H1 (cell line): ENCODE data around the gene MBTPS1. TPM values are rescaled to one million over a fixed set of nuclear protein-coding genes. Genes with fewer than 3 reads are reported as not detected.

Experiments used
- CTCF ChIA-PET: fragments of 300-600 bp; sonication (Branson Sonifier 250); formaldehyde crosslinking; loops from one replicate; lab custom pipeline; 2021; ENCODE audit not compliant: partially characterized antibody; lab: Charles Lee
- POLR2A ChIA-PET: fragments of 300-600 bp; sonication (Branson Sonifier 250); formaldehyde crosslinking; loops from one replicate; lab custom pipeline; 2021; ENCODE audit warnings: inconsistent platforms; ENCODE audit not compliant: partially characterized antibody; lab: Charles Lee
- DNase-seq, 2 experiments: peaks; one replicate each; pipeline versions ENCODE4 v3.0.0 to v3.0.0-alpha.2; 2010 to 2022; ENCODE audit warnings: low spot score in 2 of 2, low read depth in 1 of 2, mixed read lengths in 1 of 2
- FAIRE-seq: peaks from 2 replicates; lab custom pipeline; 2011; peaks lifted over from hg19 to GRCh38; lab: Jason Lieb, UNC
- H2AFZ ChIP-seq: 2 replicates; pipeline ENCODE4 v1.8.1; 2012; ENCODE audit warnings: low read length, inconsistent platforms
- H2AK5ac ChIP-seq: 2 replicates; pipeline ENCODE4 v1.6.1; 2013; ENCODE audit warnings: low read depth, low read length
- H2BK120ac ChIP-seq: replicated peaks from 2 replicates; pipeline ENCODE3; 2013; ENCODE audit warnings: low read depth, low read length, inconsistent platforms
- H2BK12ac ChIP-seq: 2 replicates; pipeline ENCODE4 v1.6.1; 2013; ENCODE audit warnings: low read depth, low read length
- H2BK15ac ChIP-seq: 2 replicates; pipeline ENCODE4 v1.6.1; 2013; ENCODE audit warnings: low read length
- H2BK20ac ChIP-seq: 2 replicates; pipeline ENCODE4 v1.6.1; 2013; ENCODE audit warnings: low read length
- H2BK5ac ChIP-seq: 2 replicates; pipeline ENCODE4 v1.6.1; 2013; ENCODE audit warnings: low read depth, low read length
- H3K14ac ChIP-seq: 2 replicates; pipeline ENCODE4 v1.6.1; 2013; ENCODE audit warnings: inconsistent platforms; ENCODE audit not compliant: insufficient read length
- H3K18ac ChIP-seq: 2 replicates; pipeline ENCODE4 v1.6.1; 2013; ENCODE audit warnings: low read length; ENCODE audit errors: extremely low read depth
- H3K23ac ChIP-seq: 2 replicates; pipeline ENCODE4 v1.6.1; 2013; ENCODE audit warnings: inconsistent platforms; ENCODE audit not compliant: insufficient read length
- H3K23me2 ChIP-seq: 2 replicates; pipeline ENCODE4 v1.6.1; 2013; ENCODE audit warnings: low read depth, low read length
- H3K27ac ChIP-seq: 2 replicates; pipeline ENCODE4 v1.6.1; 2011; ENCODE audit warnings: low read depth, low read length, inconsistent platforms
- H3K27me3 ChIP-seq, 4 experiments: replicated peaks in 1 of 4; 1 replicate in 1 of 4; 2 replicates in 3 of 4; pipeline versions ENCODE4 v1.6.1 to v1.8.1; 2011 to 2013; ENCODE audit warnings: low read length in 3 of 4, mild to moderate bottlenecking in 3 of 4, inconsistent platforms in 2 of 4, mixed read lengths in 2 of 4, moderate library complexity in 1 of 4; ENCODE audit not compliant: control insufficient read depth in 3 of 4, insufficient read depth in 3 of 4; ENCODE audit errors: extremely low read depth in 1 of 4
- H3K36me3 ChIP-seq, 4 experiments: 2 replicates each; pipeline versions ENCODE4 v1.6.1 to v1.8.1; 2011 to 2013; ENCODE audit warnings: mild to moderate bottlenecking in 4 of 4, low read length in 3 of 4, moderate library complexity in 2 of 4, control low read depth in 1 of 4, inconsistent platforms in 1 of 4; ENCODE audit not compliant: insufficient read depth in 4 of 4, control insufficient read depth in 2 of 4
- H3K4ac ChIP-seq: replicated peaks from 2 replicates; pipeline ENCODE3; 2013; ENCODE audit warnings: low read length, low read depth, mixed read lengths, inconsistent platforms; ENCODE audit not compliant: insufficient read length
- H3K4me1 ChIP-seq, 4 experiments: replicated peaks in 1 of 4; 1 replicate in 1 of 4; 2 replicates in 3 of 4; pipeline versions ENCODE4 v1.6.1 to v1.8.1; 2011 to 2013; ENCODE audit warnings: low read length in 3 of 4, inconsistent platforms in 2 of 4, mixed read lengths in 1 of 4; ENCODE audit not compliant: insufficient read depth in 4 of 4, control insufficient read depth in 3 of 4
- H3K4me2 ChIP-seq, 2 experiments: 2 replicates each; pipeline versions ENCODE4 v1.6.1 to v1.8.1; 2011 to 2013; ENCODE audit warnings: low read depth in 2 of 2, low read length in 2 of 2, control low read depth in 1 of 2, inconsistent platforms in 1 of 2, mild to moderate bottlenecking in 1 of 2; ENCODE audit not compliant: insufficient read depth in 1 of 2
- H3K4me3 ChIP-seq, 4 experiments: fragments of 200-600, 300-600 bp in 1 of 4; sonication (generic), shearing (Covaris generic), sonication (Bioruptor Twin) in 1 of 4; 2 replicates each; pipeline versions ENCODE4 v1.5.1 to v1.8.1; 2011 to 2016; ENCODE audit warnings: low read length in 4 of 4, low read depth in 3 of 4, control low read depth in 2 of 4, inconsistent platforms in 2 of 4, mild to moderate bottlenecking in 2 of 4, mixed read lengths in 1 of 4, moderate library complexity in 1 of 4; ENCODE audit not compliant: insufficient read depth in 2 of 4; ENCODE audit errors: extremely low read depth in 1 of 4
- H3K56ac ChIP-seq: replicated peaks from 2 replicates; pipeline ENCODE3; 2013; ENCODE audit warnings: low read depth, mild to moderate bottlenecking, mixed read lengths, low read length, inconsistent platforms; ENCODE audit not compliant: insufficient read length
- H3K79me1 ChIP-seq: 2 replicates; pipeline ENCODE4 v1.6.1; 2013; ENCODE audit warnings: low read depth, low read length, control low read depth
- H3K79me2 ChIP-seq, 2 experiments: 2 replicates each; pipeline versions ENCODE4 v1.6.1 to v1.8.1; 2012 to 2013; ENCODE audit warnings: low read length in 2 of 2, mild to moderate bottlenecking in 2 of 2, inconsistent platforms in 1 of 2; ENCODE audit not compliant: insufficient read depth in 2 of 2, control insufficient read depth in 1 of 2
- H3K9ac ChIP-seq, 4 experiments: replicated peaks in 1 of 4; 1 replicate in 1 of 4; 2 replicates in 3 of 4; pipeline versions ENCODE4 v1.6.1 to v1.8.1; 2011 to 2013; ENCODE audit warnings: low read depth in 3 of 4, low read length in 3 of 4, control low read depth in 2 of 4, mild to moderate bottlenecking in 2 of 4, moderate library complexity in 2 of 4, inconsistent platforms in 1 of 4; ENCODE audit errors: extremely low read depth in 1 of 4
- H3K9me3 ChIP-seq, 2 experiments: 2 replicates each; pipeline versions ENCODE4 v1.6.1 to v1.8.1; 2012 to 2013; ENCODE audit warnings: mild to moderate bottlenecking in 2 of 2, moderate library complexity in 2 of 2, control low read depth in 1 of 2, inconsistent platforms in 1 of 2, low read depth in 1 of 2, low read length in 1 of 2, mixed read lengths in 1 of 2; ENCODE audit not compliant: insufficient read depth in 2 of 2
- H4K20me1 ChIP-seq, 2 experiments: replicated peaks in 1 of 2; 2 replicates each; pipeline versions ENCODE3 to v1.8.1; 2011 to 2013; ENCODE audit warnings: inconsistent platforms in 2 of 2, low read length in 2 of 2, mild to moderate bottlenecking in 1 of 2; ENCODE audit not compliant: insufficient read depth in 2 of 2, control insufficient read depth in 1 of 2
- H4K5ac ChIP-seq: 2 replicates; pipeline ENCODE4 v1.6.1; 2013; ENCODE audit warnings: low read length, low read depth, mixed read lengths, inconsistent platforms; ENCODE audit not compliant: insufficient read length
- H4K8ac ChIP-seq: 2 replicates; pipeline ENCODE4 v1.8.0; 2013; ENCODE audit warnings: mild to moderate bottlenecking, moderate library complexity, low read length, inconsistent platforms; ENCODE audit not compliant: insufficient read depth; ENCODE audit errors: extremely low read depth
- H4K91ac ChIP-seq: replicated peaks from 2 replicates; pipeline ENCODE3; 2013; ENCODE audit warnings: low read length, mixed read lengths, inconsistent platforms; ENCODE audit not compliant: insufficient read length
- ATF2 ChIP-seq: IDR thresholded peaks from 2 replicates; pipeline ENCODE4 v1.6.1; 2012; ENCODE audit warnings: low read length, inconsistent platforms
- CBX5 ChIP-seq: fragments of 300-800, 300-1000 bp; sonication (generic); IDR thresholded peaks from 2 replicates; pipeline ENCODE4 v1.7.1; 2016; ENCODE audit warnings: antibody characterized with exemption, low read length, low read depth
- CEBPB ChIP-seq: IDR thresholded peaks from 2 replicates; pipeline ENCODE4 v1.6.1; 2012; ENCODE audit warnings: low read depth, low read length
- CHD1 ChIP-seq: IDR thresholded peaks from 2 replicates; pipeline ENCODE4 v1.6.1; 2012; ENCODE audit warnings: low read depth, low read length, improper control_type of control experiment
- CHD2 ChIP-seq: IDR thresholded peaks from 2 replicates; pipeline ENCODE4 v1.6.1; 2012; ENCODE audit warnings: low read length, improper control_type of control experiment
- CREB1 ChIP-seq: IDR thresholded peaks from 2 replicates; pipeline ENCODE4 v1.6.1; 2012; ENCODE audit warnings: inconsistent platforms
- EP300 ChIP-seq, 2 experiments: IDR thresholded peaks; 1 replicate in 1 of 2; 2 replicates in 1 of 2; pipeline ENCODE4 v1.6.1; 2011 to 2012; ENCODE audit warnings: low read depth in 2 of 2, low read length in 2 of 2, mild to moderate bottlenecking in 2 of 2, borderline replicate concordance in 1 of 2, inconsistent platforms in 1 of 2, moderate library complexity in 1 of 2
- EZH2 ChIP-seq: fragments of 200-600 bp; sonication (generic); IDR thresholded peaks from 2 replicates; pipeline ENCODE4 v1.7.1; 2012; ENCODE audit warnings: low read depth, mild to moderate bottlenecking, moderate library complexity, low read length, inconsistent platforms; ENCODE audit not compliant: severe bottlenecking
- KDM5A ChIP-seq: fragments of 200-600 bp; IDR thresholded peaks from 2 replicates; pipeline ENCODE4 v1.7.1; 2012; ENCODE audit warnings: mild to moderate bottlenecking, low read length, inconsistent platforms, mixed read lengths
- RXRA ChIP-seq: IDR thresholded peaks from 2 replicates; pipeline ENCODE4 v1.6.1; 2011; ENCODE audit warnings: low read depth, mild to moderate bottlenecking, low read length, moderate library complexity; ENCODE audit not compliant: insufficient read depth
- SAP30 ChIP-seq: fragments of 300-600 bp; sonication (generic); IDR thresholded peaks from 2 replicates; pipeline ENCODE4 v1.7.1; 2012; ENCODE audit warnings: low read length, moderate library complexity, mild to moderate bottlenecking, inconsistent platforms; ENCODE audit not compliant: insufficient read depth, insufficient replicate concordance
- SP2 ChIP-seq: IDR thresholded peaks from 2 replicates; pipeline ENCODE4 v1.6.1; 2012; ENCODE audit warnings: mild to moderate bottlenecking, low read length, inconsistent platforms
- ZNF274 ChIP-seq: IDR thresholded peaks from 2 replicates; pipeline ENCODE4 v1.7.0; 2012; ENCODE audit warnings: low read length, borderline replicate concordance; ENCODE audit errors: extremely low read depth
- WGBS, 2 experiments: shearing (Covaris generic) in 1 of 2; methylation state at CpG; one replicate each; pipeline versions ENCODE4 v1.1.6 to v1.1.7; 2013 to 2015; ENCODE audit warnings: low lambda C conversion rate in 2 of 2, mixed read lengths in 2 of 2, inconsistent platforms in 1 of 2, low coverage in 1 of 2, missing lambda C conversion rate in 1 of 2; ENCODE audit not compliant: insufficient replicate concordance in 2 of 2, insufficient coverage in 1 of 2, insufficient read length in 1 of 2; ENCODE audit errors: extremely low coverage in 1 of 2, missing lambda C conversion rate in 1 of 2; 5-methylcytosine and 5-hydroxymethylcytosine counted together
- polyA plus RNA-seq, 7 experiments: library from polyadenylated mRNA; depleted of rRNA in 3 of 7; stranded (reverse) in 5 of 7; unstranded in 2 of 7; fragments of >200 nt in 5 of 7; fragments of 200-250 nt in 2 of 7; gene quantifications; 1 replicate in 5 of 7; 2 replicates in 1 of 7; 4 replicates in 1 of 7; pipeline versions ENCODE4 v1.2.1 to v1.2.3, GENCODE V29; 2011 to 2013; ENCODE audit warnings: missing spikeins in 2 of 7, mixed read lengths in 2 of 7
- total RNA-seq: library from RNA; stranded (reverse); fragmentation: NEBNext Ultra II Directional; extraction: Animal tissue kit (Norgen Biotek cat#: 25700); gene quantifications from 2 replicates; pipeline ENCODE4 v1.2.1, GENCODE V29; 2021

Gene MBTPS1
- total and polyA plus RNA-seq, 2 of the 8 experiments (the other 6 are each of a cell fraction or from before 2014, with no cell fraction given) = 30.6 to 53.3 TPM

- Histone ChIP-seq H3K79me2 (no peaks in the 10 kb centered on the region), H2AK5ac (no peak overlapping the region), H3K4me3 (no peak overlapping the region), H3K56ac (no peak overlapping the region), H4K20me1 (no peaks in the 10 kb centered on the region), H4K8ac (no peak overlapping the region), H3K27ac (no peak overlapping the region), H3K4me1 (no peaks in the 10 kb centered on the region), H2BK12ac (no peak overlapping the region), H3K18ac (no peak overlapping the region), H3K27me3 (no peaks in the 10 kb centered on the region), H2BK15ac (no peak overlapping the region), H3K4me2 (no peak overlapping the region), H3K4ac (no peak overlapping the region), H3K9me3 (no peaks in the 10 kb centered on the region), H3K36me3 (no peaks in the 10 kb centered on the region), H3K9ac (no peak overlapping the region), H2BK20ac (no peak overlapping the region), H3K23me2 (no peaks in the 10 kb centered on the region), H4K5ac (no peak overlapping the region), H3K23ac (no peak overlapping the region), H2AFZ (no peak overlapping the region), H3K79me1 (no peaks in the 10 kb centered on the region), H3K14ac (no peak overlapping the region), H4K91ac (no peak overlapping the region), H2BK5ac (no peak overlapping the region), H2BK120ac (no peak overlapping the region)
- DNase-seq (no peak), FAIRE-seq (no peak)
- ChIA-PET CTCF (interaction anchor here (1.4 to 5.0 kb wide), 3 partner anchors 11 to 172 kb away, joined by 3 to 32 read pairs (median 5); partner anchors contain the start of genes DNAAF1 and HSDL1), POLR2A (no interaction called here)
- 97% methylated on average over 4 of the region's 4 CpGs; no CpG with 5 or more reads in 1 of the 2 experiments for WGBS, 2 experiments
- TF ChIP-seq SP2 (no peak), CBX5 (no peak), CREB1 (no peak), CEBPB (no peak), KDM5A (no peak), EP300 (IDR thresholded peaks at IDR 0.05; ENCODE audit: borderline replicate concordance in 1 of 2, low read depth in 2 of 2, low read length in 2 of 2) (no peak), EZH2 (no peak), SAP30 (no peak), ZNF274 (no peak), RXRA (no peak), CHD1 (no peak), CHD2 (no peak), ATF2 (no peak)
Observed at GRCh38 chr16:84155226-84155625, 38.5 kb upstream of the MBTPS1 start.
